Cortex of kidney (tissue), 1 donor: ENCODE data around the gene MFAP4.

Experiments
- DNase-seq: peaks from one replicate; lab custom pipeline; 2025; lab: John Stamatoyannopoulos, UW

MFAP4 gene, protein sequence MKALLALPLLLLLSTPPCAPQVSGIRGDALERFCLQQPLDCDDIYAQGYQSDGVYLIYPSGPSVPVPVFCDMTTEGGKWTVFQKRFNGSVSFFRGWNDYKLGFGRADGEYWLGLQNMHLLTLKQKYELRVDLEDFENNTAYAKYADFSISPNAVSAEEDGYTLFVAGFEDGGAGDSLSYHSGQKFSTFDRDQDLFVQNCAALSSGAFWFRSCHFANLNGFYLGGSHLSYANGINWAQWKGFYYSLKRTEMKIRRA

DNA sequence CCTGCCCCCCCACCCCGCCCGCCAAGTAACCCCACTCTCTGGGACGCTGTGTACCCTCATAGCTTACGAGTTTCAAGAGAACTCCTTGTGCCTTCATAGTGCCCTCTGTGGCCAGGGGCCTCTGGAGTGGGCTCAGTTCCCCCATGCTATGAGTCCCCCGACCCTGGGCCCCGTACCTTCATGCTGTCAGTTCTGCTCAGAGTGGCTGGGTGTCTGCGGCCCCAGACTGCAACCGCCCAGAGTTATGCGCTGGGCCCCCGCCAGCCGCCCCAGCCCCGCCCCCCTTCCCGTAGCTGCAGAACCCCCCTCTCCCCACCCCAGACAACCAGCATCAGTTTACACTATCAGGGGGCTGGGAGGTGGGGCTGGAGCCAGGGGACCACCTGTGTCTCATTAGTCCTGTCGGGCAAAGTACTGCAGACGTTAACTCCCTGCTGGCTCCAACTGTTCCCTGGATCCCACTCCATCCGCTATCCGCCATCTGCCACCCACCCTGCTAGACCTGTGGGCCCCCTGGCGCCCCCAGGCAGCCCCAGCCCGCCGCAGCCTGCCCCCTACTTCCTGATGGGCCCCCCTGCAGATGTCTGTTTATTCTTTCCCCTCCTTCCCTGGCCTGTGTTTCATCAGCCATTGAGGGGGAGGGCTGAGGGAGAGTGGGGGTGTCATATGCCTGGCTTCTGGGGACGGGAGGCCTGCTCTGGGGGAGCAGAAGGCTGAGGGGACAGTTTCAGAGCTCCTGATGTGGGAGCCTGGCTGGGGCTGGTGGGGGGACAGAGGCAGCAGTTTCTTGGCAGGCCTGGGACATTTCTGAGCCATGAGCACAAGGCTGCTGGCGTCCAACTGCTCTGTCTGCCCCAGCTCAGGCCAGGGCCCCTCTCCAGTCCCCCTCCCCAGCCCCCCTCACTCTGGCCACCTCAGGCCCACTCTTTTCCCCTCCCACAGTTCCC lies at the start of gene MFAP4:
MFAP4 (minus strand) TSS at position 217 of the 947 bp plus-strand sequence; CDS start at position 182, 35 bp downstream.
- no peak for DNase-seq

DNA sequence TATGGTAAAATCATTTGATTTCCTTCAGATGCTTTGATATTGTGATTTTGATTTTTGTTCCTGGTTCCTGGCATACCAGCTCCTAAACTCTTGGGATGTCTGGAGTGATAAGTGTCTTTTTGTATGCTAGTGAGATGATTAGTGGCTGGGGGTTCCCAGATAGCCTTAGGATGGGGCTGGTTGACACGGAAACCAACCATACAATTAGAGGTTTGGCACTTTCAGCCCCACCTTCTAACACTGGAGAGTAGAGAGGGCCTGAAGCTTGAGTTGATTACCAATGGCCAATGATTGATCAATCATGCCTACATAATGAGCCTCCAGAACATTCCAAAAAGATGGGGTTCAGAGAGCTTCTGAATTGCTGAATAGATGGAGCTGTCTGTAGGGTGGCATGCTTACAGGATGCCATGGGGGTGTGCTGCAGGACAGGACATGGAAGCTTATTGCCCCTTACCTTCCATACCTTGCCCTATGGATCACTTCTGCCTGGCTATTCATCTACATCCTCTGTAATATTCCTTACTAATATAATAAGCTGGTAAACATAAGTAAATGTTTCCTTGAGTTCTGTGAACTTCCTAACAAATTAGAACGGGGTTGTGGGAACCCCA lies 46.8 kb upstream of the MFAP4 start:
- DNase-seq = no peak

DNA sequence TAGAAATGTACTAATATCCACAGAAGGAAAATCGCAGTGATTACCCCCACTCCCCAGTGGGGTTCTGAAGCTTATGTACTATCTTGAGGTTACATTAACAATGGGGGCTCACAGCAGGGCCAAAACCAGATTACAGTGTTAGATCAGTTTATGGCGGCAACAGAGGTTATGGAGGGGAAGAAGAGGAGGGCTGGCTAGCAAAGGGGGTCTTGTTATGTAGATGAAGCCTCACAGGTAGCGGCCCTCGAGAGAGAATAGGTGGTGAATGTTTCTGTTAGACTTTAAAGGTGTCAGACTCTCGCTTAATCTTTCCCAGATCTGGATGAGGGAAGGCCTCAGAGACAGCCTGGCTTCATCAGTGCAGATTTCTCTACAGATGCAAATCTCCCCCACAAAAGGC lies 46.3 kb upstream of the MFAP4 start:
- DNase-seq = no peak

DNA sequence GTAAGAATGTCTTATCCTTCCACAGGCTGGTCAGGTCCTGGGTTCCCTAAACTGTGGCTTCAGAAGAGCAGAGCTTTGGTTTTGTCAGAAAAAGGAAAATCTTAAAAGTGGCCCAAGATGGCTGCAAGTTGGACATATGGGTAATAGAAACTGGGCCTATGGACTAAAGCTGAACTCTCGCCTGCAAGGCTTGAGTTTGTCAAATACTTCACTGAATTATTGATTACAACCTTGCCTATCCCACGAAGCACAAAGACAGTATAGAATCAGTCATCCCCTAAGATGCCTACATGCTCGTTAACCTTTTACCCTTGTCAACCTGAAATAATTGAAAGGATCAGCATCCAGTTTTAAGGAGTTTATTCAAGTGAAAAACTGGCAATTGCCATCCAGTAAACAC lies 44.7 kb upstream of the MFAP4 start:
- DNase-seq = no peak

DNA sequence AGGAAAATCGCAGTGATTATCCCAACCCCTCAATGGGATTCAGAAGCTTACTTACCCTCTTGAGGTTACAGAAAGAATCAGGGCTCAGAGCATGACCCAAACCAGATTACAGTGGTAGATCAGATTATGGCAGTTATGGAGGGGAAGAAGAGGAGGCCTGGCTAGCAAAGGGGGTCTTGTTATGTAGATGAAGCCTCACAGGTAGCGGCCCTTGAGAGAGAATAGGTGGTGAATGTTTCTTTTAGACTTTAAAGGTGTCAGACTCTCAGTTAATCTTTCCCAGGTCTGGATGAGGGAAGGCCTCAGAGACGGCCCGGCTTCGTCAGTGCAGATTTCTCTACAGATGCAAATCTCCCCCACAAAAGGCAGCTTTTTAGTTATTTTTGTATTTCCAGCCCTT lies 39.6 kb upstream of the MFAP4 start:
- no peak for DNase-seq

DNA sequence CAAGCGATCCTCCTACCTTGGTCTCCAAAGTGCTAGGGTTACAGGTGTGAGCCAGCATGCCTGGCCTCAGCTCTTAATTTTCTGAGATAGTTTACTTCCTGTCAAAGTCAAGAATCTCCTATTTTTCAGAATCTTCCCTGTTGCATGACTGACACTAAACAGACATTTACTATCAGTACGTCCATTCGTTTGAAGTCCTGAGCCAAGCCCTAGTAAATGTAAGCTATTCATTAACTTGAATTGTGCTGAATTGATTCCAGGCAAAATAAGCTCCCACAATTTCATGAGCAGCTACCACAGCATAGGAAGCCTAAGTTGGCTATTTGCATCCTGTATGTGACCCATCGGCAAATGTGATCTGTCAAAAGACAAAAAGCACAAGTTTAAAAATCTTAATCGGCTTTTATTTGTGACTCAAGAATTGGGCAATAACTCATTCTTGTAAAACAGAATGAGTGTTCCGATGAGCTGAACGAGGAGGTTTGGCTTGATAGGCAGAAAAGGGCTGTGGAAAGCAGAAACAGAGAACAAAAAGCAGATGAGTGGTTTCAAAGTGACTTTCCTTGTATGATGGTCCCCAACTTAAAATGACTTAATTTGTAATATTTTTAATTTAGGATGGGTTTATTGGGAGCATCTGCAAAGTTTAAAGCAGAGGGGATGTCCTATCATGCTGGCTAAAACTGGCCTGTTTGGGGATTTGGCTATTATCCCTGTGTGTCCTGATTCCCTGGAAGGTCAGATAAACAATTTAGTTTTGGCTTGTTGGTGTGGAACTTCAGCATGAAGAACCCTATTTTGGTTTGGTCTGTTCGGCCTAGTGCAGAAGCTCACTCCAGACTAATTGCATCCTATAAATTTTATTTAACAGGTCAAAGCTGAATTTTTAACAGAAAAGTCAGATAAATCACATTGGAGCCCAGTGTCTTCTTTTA lies 38.2 kb upstream of the MFAP4 start:
- no peak for DNase-seq

DNA sequence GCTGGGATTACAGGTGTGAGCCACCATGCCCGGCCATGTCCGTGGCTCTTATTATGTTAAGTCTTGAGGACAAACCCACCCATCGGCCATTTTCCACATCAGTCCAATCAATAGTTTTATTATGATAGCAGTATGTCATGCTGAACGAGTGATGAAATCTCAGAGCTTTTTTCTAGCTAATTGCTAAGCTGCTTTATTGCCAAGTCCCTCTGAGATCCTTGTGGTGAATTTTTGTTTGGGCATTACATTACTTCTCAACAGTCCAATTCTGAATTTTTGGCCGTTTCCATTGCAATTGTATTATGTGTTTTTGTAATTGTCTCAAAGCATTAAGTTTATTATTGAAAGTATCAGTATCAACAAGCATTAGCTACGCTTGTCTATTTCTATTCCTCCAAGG lies 34.9 kb upstream of the MFAP4 start:
- DNase-seq = no peak

DNA sequence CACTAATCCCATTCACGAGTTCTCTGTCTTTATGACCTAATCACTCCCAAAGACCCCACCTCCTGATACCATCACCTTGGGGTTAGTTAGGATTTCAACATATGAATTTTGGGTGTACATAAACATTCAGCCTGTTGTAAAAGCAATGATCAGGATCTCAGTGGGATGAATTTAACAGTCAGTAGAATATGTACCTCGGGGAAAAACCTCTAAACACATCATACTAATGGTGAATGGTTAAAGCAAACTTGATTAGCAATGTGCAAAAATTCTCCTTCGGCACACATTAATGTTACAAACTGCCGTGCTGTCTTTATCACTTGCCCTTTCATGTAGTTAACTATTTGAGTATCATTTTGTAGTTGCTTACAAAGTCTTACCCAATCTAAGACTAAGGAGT lies 34.2 kb upstream of the MFAP4 start:
- DNase-seq = no peak

DNA sequence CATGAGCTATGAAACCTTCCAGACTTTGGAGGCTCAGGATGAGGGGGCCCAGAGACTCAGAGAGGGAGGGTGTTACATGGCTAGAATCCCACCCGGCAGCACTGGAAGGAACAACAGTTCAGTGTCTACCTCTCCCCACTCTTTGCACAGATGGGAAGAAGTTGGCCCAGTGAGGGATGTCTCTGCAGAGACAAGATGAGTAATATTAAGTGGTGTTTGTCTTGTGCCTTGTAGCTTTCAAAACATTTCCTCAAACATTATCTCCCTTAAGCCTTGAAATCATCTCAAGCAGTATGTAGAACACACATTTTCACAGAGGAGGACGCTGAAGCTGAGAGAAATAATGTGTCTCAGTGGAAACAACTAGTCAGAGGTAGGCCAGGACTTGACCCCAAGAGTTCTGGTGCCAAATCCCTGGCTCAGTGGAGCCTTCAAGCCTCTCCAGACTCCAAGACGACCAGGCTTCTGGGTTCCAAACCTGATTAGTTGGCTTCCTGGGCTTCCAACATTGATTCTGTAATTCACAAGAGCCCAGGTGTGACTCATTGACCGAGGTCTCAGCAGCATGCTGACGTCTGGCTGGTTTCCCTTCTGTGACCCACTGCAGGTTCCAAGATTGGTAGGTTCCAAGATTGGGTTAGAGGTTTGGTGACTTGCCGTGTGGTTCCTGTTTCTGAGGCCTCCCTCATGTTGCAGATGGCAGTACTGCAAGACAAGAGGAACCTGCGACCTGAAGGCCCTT lies 31.4 kb upstream of the MFAP4 start:
- no peak for DNase-seq

DNA sequence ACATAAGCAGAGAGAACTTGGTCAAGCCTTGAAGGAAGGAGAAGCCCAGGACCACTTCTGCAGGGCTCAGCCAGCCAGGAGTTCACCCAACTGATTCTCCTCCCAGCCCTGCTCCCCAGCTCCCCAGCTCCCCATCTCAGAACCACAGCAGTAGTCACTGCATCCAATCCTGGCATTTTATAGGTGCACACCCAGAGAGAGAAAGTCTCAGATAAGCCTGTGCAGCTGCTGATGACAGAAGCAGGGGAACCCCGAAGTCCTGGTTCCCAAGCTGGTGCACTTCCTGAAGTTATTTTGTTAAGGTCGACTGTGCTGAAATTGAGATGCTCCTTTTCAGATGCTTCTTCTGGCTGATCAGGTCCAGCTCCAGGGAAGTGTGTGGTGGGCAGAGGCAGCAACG lies 30.6 kb upstream of the MFAP4 start:
- DNase-seq = no peak

DNA sequence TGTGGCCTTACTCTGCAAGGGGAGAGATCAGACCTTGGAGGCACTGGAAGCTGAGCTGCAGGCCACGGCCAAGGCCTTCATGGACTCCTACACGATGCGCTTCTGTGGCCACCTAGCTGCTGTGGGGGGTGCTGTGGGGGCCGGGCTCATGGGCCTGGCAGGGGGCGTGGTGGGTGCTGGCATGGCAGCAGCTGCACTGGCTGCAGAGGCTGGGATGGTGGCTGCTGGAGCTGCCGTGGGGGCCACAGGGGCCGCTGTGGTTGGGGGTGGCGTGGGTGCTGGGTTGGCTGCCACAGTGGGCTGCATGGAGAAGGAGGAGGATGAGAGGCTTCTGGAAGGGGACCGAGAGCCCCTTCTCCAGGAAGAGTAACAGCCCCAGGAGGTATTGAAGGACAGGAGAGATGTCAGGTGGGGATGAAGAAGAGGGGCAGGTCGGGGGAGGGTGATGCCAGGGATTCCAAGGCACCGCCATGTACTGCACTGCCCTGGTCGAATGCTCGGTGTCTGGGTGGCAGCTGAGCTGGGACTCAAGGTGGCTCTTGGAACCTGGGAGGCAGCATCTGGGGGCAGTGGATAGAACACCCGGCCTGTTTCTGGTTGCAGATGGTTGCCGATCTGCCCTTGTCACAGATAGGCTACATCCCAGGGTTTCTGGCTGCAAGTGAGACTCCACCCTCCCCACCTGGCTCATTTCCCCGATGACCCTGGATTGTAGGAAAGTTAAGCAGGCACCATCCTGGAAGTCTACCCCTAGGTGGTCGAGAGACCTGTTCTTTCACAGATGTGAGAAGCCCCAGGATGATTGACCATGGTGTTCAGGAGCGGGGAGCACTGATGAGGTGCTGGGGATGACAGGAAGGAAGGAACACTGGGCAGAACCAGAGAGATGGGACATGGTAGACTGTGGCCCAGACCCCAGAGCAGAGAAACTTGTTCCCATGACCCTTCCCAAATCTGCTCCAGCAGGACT lies 29.1 kb upstream of the MFAP4 start:
- no peak for DNase-seq

DNA sequence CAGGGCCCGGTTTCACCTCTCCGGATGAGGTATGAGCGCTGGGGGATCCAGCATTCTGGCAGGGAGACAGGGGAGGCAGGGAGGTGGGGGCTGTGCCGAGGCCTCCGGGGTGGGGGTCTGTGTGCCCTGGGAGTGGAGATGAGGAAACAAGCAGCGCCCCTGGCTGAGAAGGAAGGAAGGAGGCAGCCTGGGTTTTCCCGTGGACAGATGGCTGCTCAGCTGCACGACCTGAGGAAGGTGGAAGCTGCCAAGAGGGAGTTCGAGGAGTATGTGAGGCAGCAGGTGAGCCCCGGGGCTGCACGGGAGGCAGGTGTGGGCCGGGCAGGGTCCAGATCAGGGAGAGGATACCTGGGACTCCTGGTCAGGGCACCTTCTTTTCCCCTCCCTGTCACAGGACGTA lies 28.3 kb upstream of the MFAP4 start:
- DNase-seq = no peak

DNA sequence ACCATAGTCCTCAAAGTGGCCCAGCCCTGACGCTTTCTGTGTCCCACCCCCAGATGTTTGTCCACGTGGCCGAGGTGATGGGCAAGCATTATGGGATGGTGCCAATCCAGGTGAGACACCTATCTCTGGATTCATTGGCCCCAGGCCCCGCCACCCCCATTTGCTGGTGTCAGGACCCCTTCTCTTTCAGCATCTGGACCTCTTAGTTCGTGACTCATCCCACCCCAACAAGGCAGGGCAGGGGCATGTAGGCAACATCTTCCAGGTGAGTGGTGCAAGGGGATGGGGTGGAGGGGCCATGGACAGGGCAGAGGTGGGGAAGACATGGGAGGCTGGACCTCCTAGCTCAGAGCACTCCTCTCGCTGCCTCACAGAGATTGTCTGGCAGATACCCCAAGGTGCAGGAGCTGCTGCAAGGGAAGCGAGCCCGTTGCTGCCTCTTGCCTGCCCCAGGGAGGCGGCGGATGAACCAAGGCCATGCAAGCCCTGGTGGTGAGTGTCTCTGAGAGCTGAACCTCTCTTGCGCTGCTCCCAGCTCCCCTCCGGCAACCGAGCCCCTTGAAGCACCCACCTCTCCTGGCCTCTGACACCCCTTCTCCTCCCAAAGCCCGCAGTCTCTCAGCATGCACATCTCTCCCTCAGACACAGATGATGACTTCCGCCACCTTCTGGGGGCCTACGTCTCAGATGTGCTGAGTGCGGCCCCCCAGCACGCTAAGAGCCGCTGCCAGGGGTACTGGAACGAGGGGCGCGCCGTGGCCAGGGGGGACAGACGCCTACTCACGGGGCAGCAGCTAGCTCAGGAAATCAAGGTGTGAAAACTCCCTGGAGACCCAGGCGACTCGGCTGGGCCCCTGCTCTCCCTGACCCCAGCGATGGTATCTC lies 27.6 kb upstream of the MFAP4 start:
- DNase-seq = no peak

DNA sequence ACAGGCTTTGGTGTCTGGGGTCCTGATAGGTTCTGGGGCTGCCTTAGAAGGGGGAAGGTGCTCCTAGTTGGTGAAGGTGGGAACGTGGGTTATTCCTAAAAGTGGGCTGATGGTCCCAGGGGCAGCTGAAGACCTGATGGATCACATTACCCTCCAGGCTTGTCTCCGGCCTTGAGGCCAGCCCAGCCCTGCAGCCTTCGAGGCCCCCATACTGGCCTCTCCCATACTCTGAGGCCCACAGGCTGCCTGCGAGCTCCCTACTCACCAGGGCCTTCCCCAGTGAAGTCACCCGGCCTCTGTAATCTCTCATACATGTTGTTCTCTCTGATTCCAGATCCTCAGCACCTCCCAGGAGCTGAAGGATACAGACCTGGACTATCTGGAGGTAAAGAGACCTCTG lies 26.8 kb upstream of the MFAP4 start:
- DNase-seq = no peak

DNA sequence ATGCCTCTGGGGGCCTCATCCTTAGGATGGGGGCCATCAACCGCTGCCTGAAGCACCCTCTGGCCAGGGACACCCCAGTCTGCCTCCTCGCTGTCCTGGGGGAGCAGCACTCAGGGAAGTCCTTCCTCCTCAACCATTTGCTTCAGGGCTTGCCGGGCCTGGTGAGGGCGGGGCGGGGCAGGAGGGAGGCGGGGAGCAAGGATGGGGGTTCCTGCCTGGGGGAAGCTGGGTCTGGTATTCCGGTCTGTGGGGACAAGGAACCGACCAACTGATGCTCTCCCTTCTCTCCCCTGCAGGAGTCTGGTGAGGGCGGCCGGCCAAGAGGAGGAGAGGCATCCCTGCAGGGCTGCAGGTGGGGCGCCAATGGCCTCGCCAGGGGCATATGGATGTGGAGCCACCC lies 26.0 kb upstream of the MFAP4 start:
- DNase-seq = no peak

DNA sequence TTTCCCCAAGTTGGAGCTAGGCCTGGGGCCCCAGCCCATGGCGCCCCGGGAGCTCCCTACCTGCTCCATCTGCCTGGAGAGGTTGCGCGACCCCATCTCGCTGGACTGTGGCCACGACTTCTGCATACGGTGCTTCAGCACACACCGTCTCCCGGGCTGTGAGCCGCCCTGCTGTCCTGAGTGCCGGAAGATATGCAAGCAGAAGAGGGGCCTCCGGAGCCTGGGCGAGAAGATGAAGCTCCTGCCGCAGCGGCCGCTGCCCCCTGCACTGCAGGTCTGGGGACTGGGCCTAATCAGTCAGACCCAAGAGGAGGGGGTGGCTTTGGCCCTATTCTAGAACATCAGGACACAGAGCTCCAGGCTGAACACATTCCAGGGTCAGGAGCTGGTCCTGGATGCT lies 25.5 kb upstream of the MFAP4 start:
- no peak for DNase-seq

DNA sequence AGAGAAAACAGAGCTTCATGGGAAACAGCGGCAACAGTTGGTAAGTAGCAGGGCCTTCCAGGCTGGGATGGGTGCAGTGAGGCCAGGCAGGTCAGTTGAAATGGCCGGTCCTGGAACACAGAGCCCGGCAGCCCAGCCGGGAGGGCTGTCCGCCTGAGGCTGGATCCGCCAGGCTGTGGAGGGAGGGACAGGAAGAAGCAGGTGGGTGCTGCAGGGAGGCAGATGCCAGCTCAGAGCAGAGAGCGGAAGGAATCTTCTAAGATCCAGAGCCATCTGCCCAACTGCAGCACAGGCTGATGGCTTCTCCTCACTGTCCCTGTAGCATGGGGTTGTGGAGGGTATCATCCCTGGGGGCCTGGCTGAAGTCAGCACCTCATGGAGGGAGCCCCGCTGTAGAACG lies 24.6 kb upstream of the MFAP4 start:
- no peak for DNase-seq

DNA sequence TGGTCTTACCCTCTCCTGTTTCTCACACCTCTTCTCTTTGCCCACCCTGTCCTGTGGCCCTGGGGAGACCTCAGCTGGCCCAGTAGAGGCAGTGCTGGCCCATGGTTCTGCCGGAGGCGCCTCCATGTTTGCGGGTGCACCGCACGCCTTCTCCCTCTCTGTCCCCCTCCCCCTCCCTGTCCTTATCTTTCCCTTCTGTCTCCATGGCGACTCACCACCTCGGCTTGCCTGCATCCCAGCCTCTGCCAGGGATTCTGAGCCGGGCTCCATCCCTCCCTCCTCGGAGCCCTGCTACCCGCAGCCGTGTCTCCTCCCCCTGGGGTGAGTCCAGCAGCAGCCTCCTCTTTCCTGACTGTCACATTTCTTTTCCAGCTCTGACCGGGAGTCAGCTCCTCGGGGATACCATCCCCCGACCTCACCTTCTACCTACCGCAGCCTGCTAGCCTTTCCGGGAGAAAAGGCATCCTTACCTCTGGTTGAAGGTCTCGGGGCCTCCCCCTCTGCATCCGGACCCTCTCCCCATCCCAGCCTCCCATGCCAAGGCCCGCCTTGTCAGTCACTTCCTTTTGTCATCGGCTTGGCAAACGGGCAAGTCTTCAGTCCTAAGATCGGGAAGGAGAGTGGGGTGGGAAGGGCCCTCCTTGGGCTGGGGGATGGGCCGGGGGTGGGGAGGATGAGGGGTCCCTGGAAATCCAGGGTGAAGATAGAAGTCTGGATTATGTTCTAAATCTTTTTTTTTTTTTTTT lies 24.1 kb upstream of the MFAP4 start, which contains the start of gene RNF112:
RNF112 (plus strand) TSS at position 358 of the 746 bp plus-strand sequence; CDS start at position 535, 177 bp downstream.
- DNase-seq = no peak
